RWPE2 (cell line): ENCODE measurements around the gene ABCB6.

Experiments used
- ATAC-seq: fragments of 200-7000 bp; cut with Tn5 transposase; 3 replicates; pipeline ENCODE4 v1.9.1; 2021; ENCODE audit warnings: low read depth
- DNase-seq: peaks from one replicate; pipeline ENCODE4 v3.0.0-alpha.2; 2020; ENCODE audit warnings: low spot score
- H3K27ac ChIP-seq: fragments of 450-650 bp; 2 replicates; pipeline ENCODE4 v1.5.1; 2017; ENCODE audit warnings: mild to moderate bottlenecking; ENCODE audit not compliant: poor library complexity, severe bottlenecking
- H3K27me3 ChIP-seq: fragments of 250-450 bp; sonication (Bioruptor Pico); 2 replicates; pipeline ENCODE4 v1.5.1; 2021; ENCODE audit warnings: mild to moderate bottlenecking, moderate library complexity; ENCODE audit not compliant: insufficient read depth, poor library complexity, severe bottlenecking
- H3K36me3 ChIP-seq: fragments of 250-450 bp; sonication (Bioruptor Pico); 2 replicates; pipeline ENCODE4 v1.5.1; 2020; ENCODE audit warnings: low read depth, mild to moderate bottlenecking, moderate library complexity
- H3K4me1 ChIP-seq: fragments of 250-450 bp; sonication (Bioruptor Pico); 2 replicates; pipeline ENCODE4 v1.5.1; 2021; ENCODE audit warnings: mild to moderate bottlenecking, moderate library complexity; ENCODE audit not compliant: insufficient read depth, poor library complexity, severe bottlenecking
- H3K4me3 ChIP-seq: fragments of 250-450 bp; sonication (Bioruptor Pico); 2 replicates; pipeline ENCODE4 v1.5.1; 2021; ENCODE audit warnings: mild to moderate bottlenecking, moderate library complexity; ENCODE audit not compliant: severe bottlenecking
- H3K9me3 ChIP-seq: fragments of 250-450 bp; sonication (Bioruptor Pico); 2 replicates; pipeline ENCODE4 v1.5.1; 2021; ENCODE audit warnings: mild to moderate bottlenecking, moderate library complexity; ENCODE audit not compliant: severe bottlenecking
- CTCF ChIP-seq: fragments of 450-650 bp; IDR thresholded peaks from one replicate; pipeline ENCODE4 v1.5.1; 2017; ENCODE audit warnings: mild to moderate bottlenecking, moderate library complexity; ENCODE audit not compliant: poor library complexity, severe bottlenecking

Gene ABCB6

GRCh38 chr2:219171231-219171651 is 47.5 kb downstream of the ABCB6 start:
- H3K9me3 ChIP-seq, result no peaks in the 10 kb centered on the region
- H3K36me3 ChIP-seq, result peaks cover 25% of the 10 kb centered on the region
- no peak overlapping the region for H3K4me3 ChIP-seq
- no peaks in the 10 kb centered on the region for H3K27me3 ChIP-seq
- no peaks in the 10 kb centered on the region for H3K4me1 ChIP-seq
- peak; percentile 53 for ATAC-seq
- DNase-seq, result no peak
- peak; percentile 79 for TF ChIP-seq CTCF
- no peak overlapping the region for H3K27ac ChIP-seq

- no peak within 1 kb of the TSS for H3K4me3 ChIP-seq
- H3K36me3 ChIP-seq, result peaks cover 21% of the 10 kb centered on the region
- no peak for ATAC-seq
- no peak within 1 kb of the TSS for H3K27ac ChIP-seq
- no peak for DNase-seq
- H3K27me3 ChIP-seq, result no peaks in the 10 kb centered on the region
- H3K9me3 ChIP-seq, result no peaks in the 10 kb centered on the region
- H3K4me1 ChIP-seq, result no peaks in the 10 kb centered on the region
- TF ChIP-seq CTCF, result no peak
Measured at GRCh38 chr2:219169930-219170654, 48.7 kb downstream of the ABCB6 start, which contains the start of gene SLC23A3. TSS of gene SLC23A3 (minus strand) at chr2:219170029. CDS start at chr2:219169984, 45 bp downstream.

- no peak for DNase-seq
- Histone ChIP-seq H3K4me1 (no peaks in the 10 kb centered on the region), H3K9me3 (no peaks in the 10 kb centered on the region), H3K27ac (no peak overlapping the region), H3K27me3 (no peaks in the 10 kb centered on the region), H3K4me3 (no peak overlapping the region), H3K36me3 (peaks cover 11% of the 10 kb centered on the region)
- no peak for ATAC-seq
- TF ChIP-seq CTCF, result no peak
Measured at GRCh38 chr2:219168932-219169331, 49.8 kb downstream of the ABCB6 start.

DNA sequence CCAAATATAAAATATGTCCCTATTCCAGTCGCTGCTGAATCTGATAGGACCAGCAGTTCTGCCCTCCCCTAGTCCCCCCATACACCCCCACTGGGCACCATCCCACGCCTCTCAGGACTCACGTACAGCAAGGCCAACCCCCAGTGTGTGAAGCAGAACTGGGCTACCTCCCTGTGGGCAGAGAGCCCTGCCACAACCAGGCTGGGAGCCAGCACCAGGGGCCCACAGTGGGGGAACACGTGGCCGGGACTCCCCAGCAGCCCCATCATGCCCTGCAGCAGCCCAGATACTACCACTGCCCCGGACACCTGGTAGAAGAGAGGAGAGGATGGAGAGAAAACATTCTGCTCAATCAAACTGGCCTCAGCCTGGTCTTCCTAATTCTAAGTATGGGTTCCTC is 50.2 kb downstream of the ABCB6 start:
- DNase-seq, result no peak

More for the DNA sequence above, 50.2 kb downstream of the ABCB6 start:
- H3K4me1 ChIP-seq, result no peaks in the 10 kb centered on the region
- no peaks in the 10 kb centered on the region for H3K27me3 ChIP-seq
- no peaks in the 10 kb centered on the region for H3K9me3 ChIP-seq
- no peak for ATAC-seq
- peaks cover 7% of the 10 kb centered on the region for H3K36me3 ChIP-seq
- no peak for TF ChIP-seq CTCF
- H3K27ac ChIP-seq, result no peak overlapping the region
- no peak overlapping the region for H3K4me3 ChIP-seq
